PC-9 (cell line): ENCODE results near the gene ZDHHC7. TPM values are rescaled to one million over a fixed set of nuclear protein-coding genes. Genes with fewer than 3 reads are reported as not detected.

Experiments
- BruUV-seq: library from RNA; stranded (reverse); fragments of 400-500 nt; replicated peaks from 2 replicates; lab custom pipeline; 2021; lab: Mats Ljungman, UMichigan
- CTCF ChIA-PET: fragments of 300-600 bp; sonication (Branson Sonifier 250); formaldehyde crosslinking; loops from one replicate; lab custom pipeline; 2022; ENCODE audit warnings: antibody characterized with exemption; lab: Charles Lee
- POLR2A ChIA-PET: fragments of 300-600 bp; sonication (Branson Sonifier 250); formaldehyde crosslinking; loops from one replicate; lab custom pipeline; 2022; ENCODE audit warnings: antibody characterized with exemption; ENCODE audit not compliant: unreplicated experiment; lab: Charles Lee
- DNase-seq, 2 experiments: peaks; one replicate each; pipeline versions ENCODE4 v3.0.0 to v3.0.0-alpha.2; 2015 to 2022; ENCODE audit warnings: mixed read lengths in 1 of 2
- H2AFZ ChIP-seq: fragments of 200-600 bp; sonication (generic); 2 replicates; pipeline ENCODE4 v1.8.1; 2017; ENCODE audit warnings: antibody characterized with exemption
- H3F3A ChIP-seq: fragments of 200-600 bp; sonication (generic); 2 replicates; pipeline ENCODE4 v1.8.1; 2017; ENCODE audit warnings: antibody characterized with exemption, mild to moderate bottlenecking, low read depth; ENCODE audit not compliant: insufficient read depth
- H3K27ac ChIP-seq: fragments of 200-600 bp; sonication (generic); 2 replicates; pipeline ENCODE4 v1.6.1; 2016; ENCODE audit warnings: mixed run types
- H3K27me3 ChIP-seq: fragments of 200-600 bp; sonication (generic); 2 replicates; pipeline ENCODE4 v1.6.1; 2016; ENCODE audit warnings: low read depth, mixed run types; ENCODE audit not compliant: insufficient read depth
- H3K36me3 ChIP-seq: fragments of 200-600 bp; sonication (generic); 2 replicates; pipeline ENCODE4 v1.6.1; 2016; ENCODE audit warnings: low read depth, mixed run types
- H3K4me1 ChIP-seq: fragments of 200-600 bp; sonication (generic); replicated peaks from 2 replicates; pipeline ENCODE4 v1.6.1; 2016; ENCODE audit warnings: mixed run types; ENCODE audit not compliant: insufficient read depth
- H3K4me2 ChIP-seq: fragments of 200-600 bp; sonication (generic); 2 replicates; pipeline ENCODE4 v1.6.1; 2017; ENCODE audit warnings: mixed run types
- H3K4me3 ChIP-seq: fragments of 200-600 bp; sonication (generic); 2 replicates; pipeline ENCODE4 v1.6.1; 2016; ENCODE audit warnings: mixed run types
- H3K79me2 ChIP-seq: fragments of 200-600 bp; sonication (generic); 2 replicates; pipeline ENCODE4 v1.6.1; 2017; ENCODE audit warnings: low read depth, mixed run types
- H3K9me2 ChIP-seq: fragments of 200-600 bp; sonication (generic); 2 replicates; pipeline ENCODE4 v1.8.1; 2017; ENCODE audit warnings: mild to moderate bottlenecking; ENCODE audit not compliant: insufficient read depth
- H3K9me3 ChIP-seq: fragments of 200-600 bp; sonication (generic); 2 replicates; pipeline ENCODE4 v1.8.1; 2016; ENCODE audit warnings: low read depth; ENCODE audit not compliant: insufficient read depth
- H4K20me1 ChIP-seq: fragments of 200-600 bp; sonication (generic); 2 replicates; pipeline ENCODE4 v1.8.1; 2017; ENCODE audit not compliant: insufficient read depth
- CTCF ChIP-seq: fragments of 200-600 bp; sonication (generic); conservative IDR thresholded peaks from 2 replicates; pipeline ENCODE4 v1.6.1; 2017; ENCODE audit warnings: mixed run types, antibody characterized with exemption, mild to moderate bottlenecking, moderate library complexity
- EZH2 ChIP-seq: fragments of 200-600 bp; sonication (generic); IDR thresholded peaks from 2 replicates; pipeline ENCODE4 v1.8.0; 2017; ENCODE audit warnings: antibody characterized with exemption, low read depth
- intact Hi-C: fragments of 100-400 bp; cut with micrococcal nuclease; formaldehyde crosslinking; loops from one replicate; pipeline ENCODE4 v1.10.0; 2022; ENCODE audit not compliant: unreplicated experiment
- total RNA-seq: library from RNA; stranded (reverse); gene quantifications from 2 replicates; pipeline ENCODE4 v1.2.3, GENCODE V29; 2021

The ZDHHC7 gene
- total RNA-seq, 1 experiment from 2014 or later, result 79.3 TPM

GRCh38 chr16:85005285-85006069, 5.9 kb downstream of the ZDHHC7 start:
- H3K27ac ChIP-seq, result peak overlapping the region; percentile 66
- H3K79me2 ChIP-seq, result peaks cover 99% of the 10 kb centered on the region
- TF ChIP-seq EZH2 (no peak), CTCF (no peak)
- ChIA-PET CTCF (interaction anchor here (1.0 kb wide), 1 partner anchor 81 kb away, joined by 3 read pairs; no protein-coding TSS in a partner anchor), POLR2A (interaction anchor here (0.5 to 1.1 kb wide), 4 partner anchors 11 to 155 kb away, joined by 3 to 12 read pairs (median 6); no protein-coding TSS in a partner anchor)
- H3K4me3 ChIP-seq, result no peak overlapping the region
- H2AFZ ChIP-seq, result no peak overlapping the region
- no peaks in the 10 kb centered on the region for H3K9me3 ChIP-seq
- peaks cover 55% of the 10 kb centered on the region for H3K4me1 ChIP-seq
- H3F3A ChIP-seq, result peaks cover 24% of the 10 kb centered on the region
- intact Hi-C loops, result no loop called here
- BruUV-seq, result no TSS peak
- 0 out of 2 replicates have a peak, but pooled peaks cover 3% of the 10 kb centered on the region for H4K20me1 ChIP-seq
- 0 out of 2 replicates have a peak, but pooled peaks cover 6% of the 10 kb centered on the region for H3K36me3 ChIP-seq
- H3K9me2 ChIP-seq, result no peaks in the 10 kb centered on the region
- peak overlapping the region; percentile 57 for H3K4me2 ChIP-seq
- no peaks in the 10 kb centered on the region for H3K27me3 ChIP-seq
- no peak for DNase-seq

DNA sequence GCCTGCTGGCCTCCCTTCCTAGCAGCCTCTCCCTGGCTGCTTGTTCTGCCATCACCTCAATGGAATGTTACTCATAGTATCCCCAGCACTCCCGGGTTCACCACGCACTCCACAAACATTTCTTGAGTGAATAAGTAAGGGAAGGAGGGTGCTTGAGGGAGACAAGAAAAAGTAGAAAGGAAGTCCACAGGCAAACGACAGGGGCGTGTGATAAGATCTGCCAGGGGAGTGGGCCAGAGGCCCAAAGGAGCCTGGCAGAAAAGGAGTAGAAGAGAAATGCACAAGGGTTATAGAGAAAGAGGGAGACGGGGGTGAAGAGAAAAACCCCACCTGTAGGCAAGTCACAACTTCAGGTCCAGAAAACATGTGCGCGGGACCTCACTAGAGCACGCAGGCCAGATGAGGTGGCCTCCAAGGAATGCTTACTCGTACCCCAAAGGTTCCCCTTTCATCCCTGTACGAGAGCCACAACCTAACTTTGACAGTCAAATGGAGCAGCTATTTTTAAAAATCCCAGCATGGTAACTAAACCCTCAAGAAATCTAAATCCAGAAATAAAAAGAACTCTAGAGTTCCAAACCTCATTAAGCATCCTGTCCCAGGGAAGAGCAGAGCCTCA, 6.6 kb downstream of the ZDHHC7 start:
- Histone ChIP-seq H3K4me1 (peaks cover 56% of the 10 kb centered on the region), H3K4me3 (no peak overlapping the region), H3K27ac (peak overlapping the region; percentile 66)

More for the DNA sequence above, 6.6 kb downstream of the ZDHHC7 start:
- TSS peak; percentile 95 for BruUV-seq
- POLR2A ChIA-PET, result no interaction called here
- Histone ChIP-seq H3K9me3 (no peaks in the 10 kb centered on the region), H3K9me2 (no peaks in the 10 kb centered on the region), H3K36me3 (0 out of 2 replicates have a peak, but pooled peaks cover 6% of the 10 kb centered on the region), H3F3A (peaks cover 31% of the 10 kb centered on the region), H2AFZ (no peak overlapping the region), H3K4me2 (peak overlapping the region; percentile 57), H4K20me1 (no peaks in the 10 kb centered on the region), H3K79me2 (peaks cover 99% of the 10 kb centered on the region), H3K27me3 (no peaks in the 10 kb centered on the region)
- intact Hi-C loops, result no loop called here
- TF ChIP-seq CTCF (no peak), EZH2 (no peak)
- peak; percentile 68 to 69 for DNase-seq
- CTCF ChIA-PET, result interaction anchor here (0.7 kb wide), 1 partner anchor 80 kb away, joined by 4 read pairs; no protein-coding TSS in a partner anchor
